Skeletal muscle tissue (tissue), 5 donors: ENCODE measurements around the gene OR2L8. TPM values are rescaled to one million over a fixed set of nuclear protein-coding genes. Genes with fewer than 3 reads are reported as not detected.

Experiments
- H3K27ac ChIP-seq: one replicate; pipeline ENCODE4 v1.7.0; 2013; ENCODE audit warnings: mild to moderate bottlenecking, low read depth, low read length, inconsistent platforms
- H3K27me3 ChIP-seq, 3 donors: one replicate each; pipeline ENCODE4 v1.7.0; 2013; ENCODE audit warnings: low read length in 3 of 3; ENCODE audit not compliant: control insufficient read depth in 3 of 3, insufficient read depth in 3 of 3
- H3K36me3 ChIP-seq, 3 donors: one replicate each; pipeline ENCODE4 v1.7.0; 2013; ENCODE audit warnings: low read length in 3 of 3; ENCODE audit not compliant: control insufficient read depth in 3 of 3, insufficient read depth in 3 of 3
- H3K4me1 ChIP-seq, 3 donors: one replicate each; pipeline ENCODE4 v1.7.0; 2013; ENCODE audit warnings: low read length in 3 of 3, mild to moderate bottlenecking in 3 of 3; ENCODE audit not compliant: control insufficient read depth in 3 of 3, insufficient read depth in 3 of 3
- H3K4me3 ChIP-seq, 3 donors: one replicate each; pipeline ENCODE4 v1.7.0; 2013; ENCODE audit warnings: low read length in 3 of 3
- H3K9ac ChIP-seq, 3 donors: one replicate each; pipeline ENCODE4 v1.7.0; 2013; ENCODE audit warnings: low read length in 3 of 3, mild to moderate bottlenecking in 3 of 3, moderate library complexity in 2 of 3, low read depth in 1 of 3
- H3K9me3 ChIP-seq, 3 donors: one replicate each; pipeline ENCODE4 v1.7.0; 2013; ENCODE audit warnings: low read length in 3 of 3; ENCODE audit not compliant: control insufficient read depth in 3 of 3
- small RNA-seq: library from RNA; depleted of rRNA; stranded (forward); fragments of <200 nt; gene quantifications from one replicate; pipeline ENCODE3, GENCODE V24; 2014
- total RNA-seq: library from RNA; depleted of rRNA; stranded (reverse); fragments of >200 nt; gene quantifications from one replicate; pipeline ENCODE4 v1.2.3, GENCODE V29; 2014
- donor health status: Osteomylitis.

The OR2L8 gene
- total RNA-seq, 1 donor from 2014 or later: not detected

DNA sequence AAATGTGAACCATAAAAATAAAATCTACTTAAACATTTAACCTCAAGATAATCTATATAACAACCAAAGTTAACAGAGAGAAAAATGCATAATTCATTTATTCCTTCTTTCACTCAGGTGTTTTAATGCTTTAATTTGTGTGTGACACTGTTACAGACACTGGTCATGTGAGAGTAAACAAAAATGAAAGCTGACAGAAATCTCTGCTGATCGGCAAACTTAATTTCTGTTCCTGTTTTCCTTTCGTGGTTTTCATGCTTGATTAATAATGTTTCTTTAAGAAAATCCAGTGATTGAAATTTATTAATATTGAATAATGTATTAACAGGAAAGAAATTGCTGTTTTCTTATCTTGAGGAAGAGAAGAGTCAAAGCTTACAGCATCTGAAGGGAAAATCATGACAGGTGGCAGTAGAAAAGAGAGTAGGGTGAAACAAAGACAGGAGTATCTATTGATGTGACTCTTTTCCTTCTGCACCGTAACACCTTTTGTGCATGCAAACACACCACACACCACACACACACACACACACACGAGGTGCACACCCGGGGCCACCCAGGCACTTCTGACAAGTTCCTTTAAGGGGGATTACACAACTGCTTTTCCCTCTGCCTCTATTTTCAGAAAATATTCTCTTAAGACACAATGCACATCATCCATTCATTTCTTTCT lies 18.0 kb downstream of the OR2L8 start:
- Histone ChIP-seq H3K4me1 (no peaks in the 10 kb centered on the region), H3K4me3 (no peak overlapping the region), H3K27ac (no peak overlapping the region), H3K27me3 (no peaks in the 10 kb centered on the region), H3K9me3 (no peaks in the 10 kb centered on the region), H3K36me3 (no peaks in the 10 kb centered on the region), H3K9ac (no peak overlapping the region)

DNA sequence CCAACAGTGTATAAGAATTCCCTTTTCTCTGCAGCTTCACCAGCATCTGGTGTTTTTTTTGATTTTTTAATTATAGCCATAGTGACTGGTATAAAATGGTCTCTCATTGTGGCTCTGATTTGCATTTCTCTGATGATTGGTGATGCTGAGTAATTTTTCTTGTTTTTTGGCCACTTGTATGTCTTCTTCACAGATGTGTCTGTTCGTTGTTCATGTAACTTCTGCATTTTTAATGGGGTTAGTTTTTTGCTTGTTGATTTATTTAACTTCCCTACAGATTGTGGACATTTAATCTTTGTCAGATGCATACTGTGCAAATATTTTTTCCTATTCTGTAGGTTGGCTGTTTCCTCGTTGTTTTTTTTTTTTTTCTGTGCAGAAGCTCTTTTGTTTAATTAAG lies 44.3 kb downstream of the OR2L8 start:
- Histone ChIP-seq H3K4me1 (no peaks in the 10 kb centered on the region), H3K4me3 (no peak overlapping the region), H3K9me3 (peaks cover 0 to 3% (median 0%) of the 10 kb centered on the region in 3 donors), H3K27me3 (no peaks in the 10 kb centered on the region), H3K36me3 (no peaks in the 10 kb centered on the region), H3K9ac (no peak overlapping the region), H3K27ac (no peak overlapping the region)

DNA sequence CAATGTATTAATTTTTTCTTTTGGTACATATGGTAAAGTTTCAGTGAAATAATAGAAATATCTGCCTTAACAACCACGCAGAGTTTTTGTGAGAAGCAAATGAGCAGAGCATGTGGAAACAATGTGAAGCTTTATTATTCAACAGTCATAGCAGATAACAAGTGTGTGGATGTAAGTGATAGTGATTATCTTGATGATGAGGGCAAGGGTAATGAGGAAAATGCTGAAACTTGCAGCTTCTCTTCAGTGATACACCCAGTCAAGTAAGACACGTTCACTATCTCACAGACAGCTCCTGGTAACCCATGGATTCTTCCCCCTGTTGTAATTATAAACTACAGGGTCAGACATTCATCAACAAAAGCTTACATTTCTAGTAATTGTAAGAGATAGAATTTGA lies 50.2 kb downstream of the OR2L8 start:
- Histone ChIP-seq H3K9me3 (no peaks in the 10 kb centered on the region), H3K36me3 (no peaks in the 10 kb centered on the region), H3K27me3 (no peaks in the 10 kb centered on the region), H3K27ac (no peak overlapping the region), H3K4me3 (no peak overlapping the region), H3K9ac (no peak overlapping the region), H3K4me1 (no peaks in the 10 kb centered on the region)

Small RNA genes lying within 50 kb of the gene (small RNA-seq; reads per million reads assigned to genes)
- gene RF00019: not detected

Other genes starting within 250 kb of the OR2L8 start
- gene OR6F1, start 232.2 kb upstream of the OR2L8 start, total RNA-seq: not detected
- gene OR14K1, start 210.2 kb upstream of the OR2L8 start, total RNA-seq: 0.52 TPM
- not detected for gene OR14A2, start 200.7 kb upstream of the OR2L8 start, total RNA-seq
- not detected for gene OR1C1, start 188.3 kb upstream of the OR2L8 start, total RNA-seq
- gene OR14A16, start 124.7 kb upstream of the OR2L8 start, total RNA-seq: not detected
- not detected for gene OR11L1, start 107.0 kb upstream of the OR2L8 start, total RNA-seq
- gene TRIM58, start 91.7 kb upstream of the OR2L8 start, total RNA-seq: 5.2 TPM
- 2.1 TPM for gene OR2W3, start 53.3 kb upstream of the OR2L8 start, total RNA-seq
- gene OR2T8, start 28.6 kb upstream of the OR2L8 start, total RNA-seq: not detected
- not detected for gene OR2AJ1, start 24.0 kb upstream of the OR2L8 start, total RNA-seq
- not detected for gene OR2AK2, start 16.4 kb downstream of the OR2L8 start, total RNA-seq
- gene OR2L5, start 64.8 kb downstream of the OR2L8 start, total RNA-seq: not detected
- not detected for gene OR2L2, start 81.2 kb downstream of the OR2L8 start, total RNA-seq
- not detected for gene OR2L3, start 98.0 kb downstream of the OR2L8 start, total RNA-seq
- not detected for gene OR2L13, start 146.3 kb downstream of the OR2L8 start, total RNA-seq
- gene OR2M5, start 196.3 kb downstream of the OR2L8 start, total RNA-seq: not detected
- gene OR2M2, start 226.0 kb downstream of the OR2L8 start, total RNA-seq: not detected
- not detected for gene OR2M3, start 248.4 kb downstream of the OR2L8 start, total RNA-seq